KMS-11 (cell line): ENCODE data around the gene PAX2.

Source experiments
- H2AFZ ChIP-seq: fragments of 200-600 bp; sonication (generic); 2 replicates; pipeline ENCODE4 v1.6.1; 2016; ENCODE audit warnings: antibody characterized with exemption, mixed run types, low read depth
- H3K27ac ChIP-seq: fragments of 200-600 bp; sonication (generic); 2 replicates; pipeline ENCODE4 v1.6.1; 2016; ENCODE audit warnings: mild to moderate bottlenecking, mixed run types
- H3K27me3 ChIP-seq: fragments of 200-600 bp; sonication (generic); 2 replicates; pipeline ENCODE4 v1.6.1; 2017; ENCODE audit warnings: mild to moderate bottlenecking, low read depth, mixed run types, moderate library complexity; ENCODE audit not compliant: insufficient read depth
- H3K36me3 ChIP-seq: fragments of 200-600 bp; sonication (generic); 2 replicates; pipeline ENCODE4 v1.6.1; 2017; ENCODE audit warnings: mild to moderate bottlenecking, mixed run types; ENCODE audit not compliant: insufficient read depth
- H3K4me1 ChIP-seq: fragments of 200-600 bp; sonication (generic); 2 replicates; pipeline ENCODE4 v1.6.1; 2016; ENCODE audit warnings: mild to moderate bottlenecking, low read depth, mixed run types; ENCODE audit not compliant: poor library complexity, severe bottlenecking
- H3K4me2 ChIP-seq: fragments of 200-600 bp; sonication (generic); 2 replicates; pipeline ENCODE4 v1.7.0; 2016; ENCODE audit warnings: mild to moderate bottlenecking, mixed run types
- H3K4me3 ChIP-seq: fragments of 200-600 bp; sonication (generic); IDR thresholded peaks from 2 replicates; pipeline ENCODE4 v1.6.1; 2017; ENCODE audit warnings: low read depth, low read length, mixed read lengths; ENCODE audit not compliant: insufficient read depth
- H3K79me2 ChIP-seq: fragments of 200-600 bp; sonication (generic); 2 replicates; pipeline ENCODE4 v1.6.1; 2016; ENCODE audit warnings: low read depth, mixed run types; ENCODE audit not compliant: insufficient read depth
- H3K9ac ChIP-seq: fragments of 200-600 bp; sonication (generic); 2 replicates; pipeline ENCODE4 v1.6.1; 2016; ENCODE audit warnings: mild to moderate bottlenecking, mixed run types
- H4K20me1 ChIP-seq: fragments of 200-600 bp; sonication (generic); 2 replicates; pipeline ENCODE4 v1.6.1; 2016; ENCODE audit warnings: mild to moderate bottlenecking, mixed run types; ENCODE audit not compliant: insufficient read depth
- CTCF ChIP-seq: fragments of 200-600 bp; sonication (generic); conservative IDR thresholded peaks from 2 replicates; pipeline ENCODE4 v1.6.1; 2017; ENCODE audit warnings: low read depth, mild to moderate bottlenecking, antibody characterized with exemption, low read length, moderate library complexity, mixed read lengths

Gene PAX2

GRCh38 chr10:100713049-100713858, 32.1 kb upstream of the PAX2 start:
- Histone ChIP-seq H3K9ac (no peak overlapping the region), H3K27ac (no peak overlapping the region), H3K4me3 (no peak overlapping the region), H3K4me2 (no peak overlapping the region), H2AFZ (no peak overlapping the region), H3K4me1 (peaks cover 17% of the 10 kb centered on the region), H4K20me1 (no peaks in the 10 kb centered on the region), H3K79me2 (no peaks in the 10 kb centered on the region), H3K27me3 (no peaks in the 10 kb centered on the region), H3K36me3 (no peaks in the 10 kb centered on the region)
- TF ChIP-seq CTCF: no peak

GRCh38 chr10:100713859-100714565, 31.4 kb upstream of the PAX2 start:
- Histone ChIP-seq H4K20me1 (no peaks in the 10 kb centered on the region), H3K4me2 (no peak overlapping the region), H3K9ac (no peak overlapping the region), H3K27ac (no peak overlapping the region), H3K36me3 (no peaks in the 10 kb centered on the region), H3K27me3 (no peaks in the 10 kb centered on the region), H3K79me2 (no peaks in the 10 kb centered on the region), H3K4me1 (peaks cover 17% of the 10 kb centered on the region), H3K4me3 (no peak overlapping the region), H2AFZ (no peak overlapping the region)
- no peak for TF ChIP-seq CTCF

GRCh38 chr10:100714566-100714950, 30.8 kb upstream of the PAX2 start:
- Histone ChIP-seq H3K4me1 (peaks cover 17% of the 10 kb centered on the region), H3K4me3 (no peak overlapping the region), H3K27me3 (no peaks in the 10 kb centered on the region), H3K4me2 (no peak overlapping the region), H3K36me3 (no peaks in the 10 kb centered on the region), H3K79me2 (no peaks in the 10 kb centered on the region), H2AFZ (no peak overlapping the region), H3K27ac (no peak overlapping the region), H3K9ac (no peak overlapping the region), H4K20me1 (no peaks in the 10 kb centered on the region)
- no peak for TF ChIP-seq CTCF

- Histone ChIP-seq H3K4me2 (no peak overlapping the region), H3K27me3 (no peaks in the 10 kb centered on the region), H3K4me3 (no peak overlapping the region)
These were observed 30.3 kb upstream of the PAX2 start for GRCh38 chr10:100715101-100715444.

More at GRCh38 chr10:100715101-100715444, 30.3 kb upstream of the PAX2 start:
- Histone ChIP-seq H3K36me3 (no peaks in the 10 kb centered on the region), H3K79me2 (no peaks in the 10 kb centered on the region), H3K27ac (no peak overlapping the region), H2AFZ (no peak overlapping the region), H4K20me1 (no peaks in the 10 kb centered on the region), H3K9ac (no peak overlapping the region), H3K4me1 (peaks cover 17% of the 10 kb centered on the region)
- no peak for TF ChIP-seq CTCF
